Astrocyte (in vitro differentiated cells and primary cell): ENCODE results near the gene SLC9A4.

Experiments
- EZH2 ChIP-seq: IDR thresholded peaks from 2 replicates; pipeline ENCODE4 v1.6.1; 2012; ENCODE audit warnings: mild to moderate bottlenecking, low read length, inconsistent platforms; ENCODE audit not compliant: insufficient read depth
- TF ChIP-seq, protein P1 (sequence below): IDR thresholded peaks from 2 replicates; pipeline ENCODE4 v1.5.1; 2011; ENCODE audit warnings: low read depth, mild to moderate bottlenecking, inconsistent platforms, low read length, moderate library complexity; ENCODE audit not compliant: insufficient read depth

DNA sequence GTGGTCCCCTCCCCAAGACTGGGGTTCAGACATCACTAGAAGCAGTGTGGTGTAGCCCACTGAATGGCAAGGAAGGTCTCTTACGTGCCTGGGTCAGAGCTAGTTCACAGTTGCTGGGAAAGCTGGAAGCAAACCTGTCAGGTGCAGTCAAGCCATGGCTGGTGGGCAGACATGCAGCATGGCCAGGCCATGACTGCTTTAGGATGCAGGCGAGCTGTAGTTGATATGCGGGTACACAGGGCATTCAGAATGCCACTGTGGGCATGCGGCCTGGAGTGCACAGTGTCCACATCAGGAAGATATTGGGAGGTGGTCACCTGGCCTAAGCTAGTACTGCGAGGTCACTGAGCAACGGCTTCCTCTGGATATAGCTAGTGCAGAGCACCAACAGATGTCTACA lies 11.8 kb upstream of the SLC9A4 start:
- TF ChIP-seq, protein P1, sequence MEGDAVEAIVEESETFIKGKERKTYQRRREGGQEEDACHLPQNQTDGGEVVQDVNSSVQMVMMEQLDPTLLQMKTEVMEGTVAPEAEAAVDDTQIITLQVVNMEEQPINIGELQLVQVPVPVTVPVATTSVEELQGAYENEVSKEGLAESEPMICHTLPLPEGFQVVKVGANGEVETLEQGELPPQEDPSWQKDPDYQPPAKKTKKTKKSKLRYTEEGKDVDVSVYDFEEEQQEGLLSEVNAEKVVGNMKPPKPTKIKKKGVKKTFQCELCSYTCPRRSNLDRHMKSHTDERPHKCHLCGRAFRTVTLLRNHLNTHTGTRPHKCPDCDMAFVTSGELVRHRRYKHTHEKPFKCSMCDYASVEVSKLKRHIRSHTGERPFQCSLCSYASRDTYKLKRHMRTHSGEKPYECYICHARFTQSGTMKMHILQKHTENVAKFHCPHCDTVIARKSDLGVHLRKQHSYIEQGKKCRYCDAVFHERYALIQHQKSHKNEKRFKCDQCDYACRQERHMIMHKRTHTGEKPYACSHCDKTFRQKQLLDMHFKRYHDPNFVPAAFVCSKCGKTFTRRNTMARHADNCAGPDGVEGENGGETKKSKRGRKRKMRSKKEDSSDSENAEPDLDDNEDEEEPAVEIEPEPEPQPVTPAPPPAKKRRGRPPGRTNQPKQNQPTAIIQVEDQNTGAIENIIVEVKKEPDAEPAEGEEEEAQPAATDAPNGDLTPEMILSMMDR: no peak
- no peak for TF ChIP-seq EZH2
